Neural crest cell (in vitro differentiated cells): Measurements from ENCODE around the gene MAGI2. TPM values are rescaled to one million over a fixed set of nuclear protein-coding genes. Genes with fewer than 3 reads are reported as not detected.

ENCODE experiments used
- DNase-seq: peaks from one replicate; pipeline ENCODE4 v3.0.0; 2021; ENCODE audit warnings: low read depth, mixed read lengths, low spot score
- H3K27ac Mint-ChIP-seq: one replicate; pipeline ENCODE4 v1.8.0; 2021; ENCODE audit warnings: mild to moderate bottlenecking, mixed read lengths; ENCODE audit not compliant: unreplicated experiment
- H3K27me3 Mint-ChIP-seq: 2 replicates; pipeline ENCODE4 v1.8.0; 2021; ENCODE audit warnings: low read depth, mild to moderate bottlenecking, mixed read lengths
- H3K36me3 Mint-ChIP-seq: 2 replicates; pipeline ENCODE4 v1.8.0; 2021; ENCODE audit warnings: low read depth, mild to moderate bottlenecking, mixed read lengths
- H3K4me1 Mint-ChIP-seq: 2 replicates; pipeline ENCODE4 v1.8.0; 2021; ENCODE audit warnings: mixed read lengths
- H3K4me3 Mint-ChIP-seq: one replicate; pipeline ENCODE4 v1.8.0; 2021; ENCODE audit warnings: mild to moderate bottlenecking, mixed read lengths
- H3K9me3 Mint-ChIP-seq: 2 replicates; pipeline ENCODE4 v1.8.0; 2021; ENCODE audit warnings: mixed read lengths
- total RNA-seq: library from RNA; stranded (reverse); gene quantifications from 2 replicates; pipeline ENCODE4 v1.2.1, GENCODE V29; 2021
- TF ChIP-seq, protein P1 (sequence below): fragments of 200-600 bp; sonication (generic); conservative IDR thresholded peaks from 2 replicates; pipeline ENCODE4 v1.5.0; 2021; ENCODE audit warnings: antibody characterized with exemption, mild to moderate bottlenecking

The MAGI2 gene
- total RNA-seq, 1 donor from 2014 or later, result 10.0 TPM

DNA sequence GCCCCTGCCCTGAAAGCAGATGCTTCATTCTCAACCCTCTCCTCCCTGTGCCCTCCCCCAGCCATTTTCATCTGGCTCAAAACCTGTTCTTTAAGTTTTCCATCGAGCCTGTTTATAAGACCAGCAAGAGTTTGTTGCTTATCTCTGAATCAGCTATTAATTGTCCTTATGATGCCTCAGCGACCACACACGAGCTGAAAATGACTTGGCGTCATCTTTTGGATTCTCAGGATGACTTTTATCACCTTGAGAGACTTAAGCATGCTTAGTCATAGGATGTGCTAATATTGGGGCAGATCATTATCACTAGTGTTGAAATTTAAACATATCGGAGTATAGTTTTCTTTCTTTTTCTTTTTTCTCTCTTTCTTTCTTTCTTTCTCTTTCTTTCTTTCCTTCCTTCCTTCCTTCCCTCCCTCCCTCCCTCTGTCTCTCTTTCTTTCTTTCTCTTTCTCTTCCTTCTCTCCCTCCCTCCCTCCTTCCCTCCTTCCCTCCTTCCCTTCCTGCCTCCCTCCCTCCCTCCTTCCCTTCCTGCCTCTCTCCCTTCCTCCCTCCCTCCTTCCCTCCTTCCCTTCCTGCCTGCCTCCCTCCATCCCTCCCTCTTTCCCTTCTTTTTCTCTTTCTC is 1470.4 kb downstream of the MAGI2 start:
- Mint-ChIP-seq H3K9me3 (peaks cover 2% of the 10 kb centered on the region), H3K4me1 (no peaks in the 10 kb centered on the region), H3K27ac (peak overlapping the region; percentile 50), H3K4me3 (no peak overlapping the region), H3K27me3 (no peaks in the 10 kb centered on the region), H3K36me3 (peaks cover 2% of the 10 kb centered on the region)
- TF ChIP-seq, protein P1, sequence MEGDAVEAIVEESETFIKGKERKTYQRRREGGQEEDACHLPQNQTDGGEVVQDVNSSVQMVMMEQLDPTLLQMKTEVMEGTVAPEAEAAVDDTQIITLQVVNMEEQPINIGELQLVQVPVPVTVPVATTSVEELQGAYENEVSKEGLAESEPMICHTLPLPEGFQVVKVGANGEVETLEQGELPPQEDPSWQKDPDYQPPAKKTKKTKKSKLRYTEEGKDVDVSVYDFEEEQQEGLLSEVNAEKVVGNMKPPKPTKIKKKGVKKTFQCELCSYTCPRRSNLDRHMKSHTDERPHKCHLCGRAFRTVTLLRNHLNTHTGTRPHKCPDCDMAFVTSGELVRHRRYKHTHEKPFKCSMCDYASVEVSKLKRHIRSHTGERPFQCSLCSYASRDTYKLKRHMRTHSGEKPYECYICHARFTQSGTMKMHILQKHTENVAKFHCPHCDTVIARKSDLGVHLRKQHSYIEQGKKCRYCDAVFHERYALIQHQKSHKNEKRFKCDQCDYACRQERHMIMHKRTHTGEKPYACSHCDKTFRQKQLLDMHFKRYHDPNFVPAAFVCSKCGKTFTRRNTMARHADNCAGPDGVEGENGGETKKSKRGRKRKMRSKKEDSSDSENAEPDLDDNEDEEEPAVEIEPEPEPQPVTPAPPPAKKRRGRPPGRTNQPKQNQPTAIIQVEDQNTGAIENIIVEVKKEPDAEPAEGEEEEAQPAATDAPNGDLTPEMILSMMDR, result no peak
- no peak for DNase-seq

DNA sequence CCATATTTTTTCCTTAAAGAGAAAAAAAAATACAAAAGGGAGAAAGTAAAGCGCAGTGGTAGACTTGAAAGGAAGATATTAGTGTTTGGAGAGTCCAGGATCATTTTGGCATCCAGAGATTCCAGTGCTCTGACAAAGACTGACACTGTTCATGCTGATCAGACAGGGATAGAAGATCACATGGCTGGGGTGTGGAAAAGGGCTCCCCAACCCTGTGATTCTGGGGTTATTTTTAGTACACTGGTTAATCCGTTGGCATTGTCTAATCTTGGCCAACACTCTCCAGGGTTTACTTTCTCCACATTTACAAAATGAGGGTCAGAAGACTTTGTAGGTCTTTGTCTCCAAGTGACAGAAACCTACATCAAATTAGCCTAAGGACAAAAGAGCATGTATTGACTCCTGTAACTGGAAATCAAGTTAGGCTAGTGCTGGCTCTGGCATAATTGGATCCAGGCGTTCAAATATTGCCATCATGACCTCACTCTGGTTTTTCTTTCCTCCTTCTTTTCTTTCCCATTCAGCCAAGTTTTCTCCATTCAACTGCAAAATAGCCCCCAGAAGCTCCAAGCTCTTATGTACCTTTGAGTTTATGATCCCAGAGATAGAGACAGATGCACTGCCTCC is 1473.3 kb downstream of the MAGI2 start:
- H3K4me3 Mint-ChIP-seq, result no peak overlapping the region
- H3K9me3 Mint-ChIP-seq, result peaks cover 7% of the 10 kb centered on the region
- H3K4me1 Mint-ChIP-seq, result no peaks in the 10 kb centered on the region
- DNase-seq, result no peak
- peaks cover 4% of the 10 kb centered on the region for H3K36me3 Mint-ChIP-seq
- no peaks in the 10 kb centered on the region for H3K27me3 Mint-ChIP-seq
- TF ChIP-seq, protein P1, result no peak
- no peak overlapping the region for H3K27ac Mint-ChIP-seq

DNA sequence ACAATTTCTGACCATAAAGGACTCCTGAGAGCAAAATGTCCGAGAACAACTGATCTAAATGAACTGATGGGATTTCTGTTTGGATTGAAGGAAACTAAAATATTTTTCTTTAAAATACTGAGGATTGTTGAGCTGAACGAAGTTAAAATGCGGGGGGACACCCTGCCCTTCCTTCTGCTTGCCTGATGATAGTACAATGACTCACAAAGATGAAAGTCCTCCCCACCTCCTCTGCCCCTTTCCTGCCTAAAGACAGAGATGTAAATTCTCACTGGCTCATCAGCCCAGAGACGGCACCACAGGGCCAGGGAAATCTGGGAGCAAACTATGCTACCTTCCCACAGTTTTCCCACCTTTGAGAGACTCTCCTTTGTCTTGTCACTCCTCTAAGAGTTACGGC is 1474.2 kb downstream of the MAGI2 start:
- TF ChIP-seq, protein P1, result no peak
- Mint-ChIP-seq H3K4me1 (no peaks in the 10 kb centered on the region), H3K9me3 (peaks cover 7% of the 10 kb centered on the region), H3K36me3 (peaks cover 4% of the 10 kb centered on the region), H3K27me3 (no peaks in the 10 kb centered on the region), H3K27ac (no peak overlapping the region), H3K4me3 (no peak overlapping the region)
- no peak for DNase-seq

DNA sequence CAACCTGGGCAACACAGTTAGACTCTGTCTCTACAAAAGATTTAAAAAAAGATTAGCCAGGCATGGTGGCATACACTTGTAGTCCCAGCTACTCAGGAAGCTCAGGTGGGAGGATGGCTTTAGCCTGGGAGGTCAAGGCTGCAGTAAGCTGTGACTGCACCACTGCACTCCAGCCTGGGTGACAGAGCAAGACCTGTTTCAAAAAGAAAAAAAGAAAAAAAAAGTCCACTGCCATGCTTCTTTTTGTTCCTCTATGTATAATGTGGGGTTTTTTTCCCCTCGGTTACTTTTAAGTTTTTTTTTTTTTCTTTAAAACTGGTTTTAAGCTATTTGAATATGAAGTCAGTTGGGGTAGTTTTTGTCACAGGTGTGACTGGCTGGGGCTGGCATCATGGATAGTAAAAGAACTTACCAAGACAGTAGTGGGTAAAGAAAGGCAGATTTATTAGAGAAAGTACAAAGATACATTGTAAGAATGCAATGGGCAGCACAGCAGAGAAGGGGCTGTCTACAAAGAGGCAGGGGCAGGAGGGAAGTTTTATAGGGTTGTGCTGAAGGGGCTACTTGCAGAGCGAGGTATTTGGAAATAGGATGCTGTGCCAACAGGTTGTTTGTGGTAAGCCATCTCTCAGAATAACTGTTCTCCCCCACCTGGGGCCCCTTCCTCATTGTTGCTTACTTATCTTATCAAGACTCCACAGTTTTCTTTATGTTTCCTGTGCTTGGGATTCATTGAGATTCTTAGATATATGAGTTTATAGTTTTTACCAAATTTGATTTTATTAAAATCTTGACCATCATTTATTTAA is 1477.6 kb downstream of the MAGI2 start:
- Mint-ChIP-seq H3K27ac (no peak overlapping the region), H3K27me3 (no peaks in the 10 kb centered on the region), H3K36me3 (peaks cover 4% of the 10 kb centered on the region), H3K4me1 (no peaks in the 10 kb centered on the region), H3K9me3 (peaks cover 7% of the 10 kb centered on the region), H3K4me3 (no peak overlapping the region)
- DNase-seq, result no peak
- TF ChIP-seq, protein P1, result no peak

DNA sequence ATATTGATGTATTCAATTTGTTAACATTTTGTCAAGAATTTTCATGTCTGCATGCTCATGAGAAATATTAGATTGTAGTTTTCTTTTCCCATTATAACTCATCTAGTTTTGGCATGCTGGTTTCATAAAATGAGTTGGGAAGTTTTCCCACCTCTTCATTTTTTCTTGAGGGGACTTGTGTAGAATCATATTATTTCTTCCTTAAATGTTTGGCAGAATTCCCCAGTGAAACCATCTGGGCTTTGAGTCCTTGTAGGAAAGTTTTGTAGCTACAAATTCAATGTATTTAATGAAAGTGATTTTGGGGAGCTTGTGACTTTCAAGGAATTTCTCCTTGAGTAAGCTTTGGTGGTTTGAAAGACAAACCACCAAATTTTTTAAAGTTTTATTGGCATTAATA is 1481.7 kb downstream of the MAGI2 start:
- H3K9me3 Mint-ChIP-seq, result peaks cover 2% of the 10 kb centered on the region
- H3K27ac Mint-ChIP-seq, result no peak overlapping the region
- H3K4me1 Mint-ChIP-seq, result no peaks in the 10 kb centered on the region
- TF ChIP-seq, protein P1, result no peak
- no peaks in the 10 kb centered on the region for H3K36me3 Mint-ChIP-seq
- H3K4me3 Mint-ChIP-seq, result no peak overlapping the region
- DNase-seq, result no peak
- H3K27me3 Mint-ChIP-seq, result no peaks in the 10 kb centered on the region
